ENCODE results near the gene RIC8B.

DNA sequence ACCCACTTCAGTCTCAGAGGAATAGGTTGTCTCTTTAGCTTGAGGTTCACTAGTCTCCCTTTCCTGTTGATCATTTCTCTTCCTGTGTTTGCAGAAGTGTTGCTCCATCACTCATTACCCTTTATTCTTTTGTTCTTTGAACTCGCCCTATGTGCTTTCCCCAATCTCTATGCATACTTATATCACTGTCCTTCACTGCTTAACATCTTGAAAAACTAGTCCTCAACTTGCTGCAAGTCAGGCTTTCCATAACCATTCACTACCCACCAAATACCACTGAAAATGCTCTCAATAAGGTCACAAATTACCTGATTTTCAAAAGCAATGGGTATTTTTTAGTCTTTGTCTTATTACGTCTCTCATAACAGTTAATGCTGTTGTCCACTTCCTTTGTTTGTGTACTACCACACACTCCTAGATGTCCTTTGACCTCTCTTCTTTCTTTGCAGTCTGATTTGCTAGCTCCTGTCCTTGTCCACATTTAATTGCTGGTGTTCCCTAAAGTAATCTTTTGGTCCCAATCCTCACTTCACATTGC, 80.8 kb downstream of the RIC8B start:
- no peak for TF ChIP-seq YY1 (IDR thresholded peaks at IDR 0.05; ENCODE audit: insufficient read depth, insufficient read length)
- no peak for TF ChIP-seq ZNF274 (IDR thresholded peaks at IDR 0.05; ENCODE audit: low read depth, low read length)
